ENCODE results near the gene CAPN11. TPM values are rescaled to one million over a fixed set of nuclear protein-coding genes. Genes with fewer than 3 reads are reported as not detected.
"Not testable (repeated sequence)": the region's sequence is repeated elsewhere in the genome, so short reads cannot be mapped to it uniquely, and the experiment has no call there.

The CAPN11 gene
- total RNA-seq, 2 donors from 2014 or later, result not detected

DNA sequence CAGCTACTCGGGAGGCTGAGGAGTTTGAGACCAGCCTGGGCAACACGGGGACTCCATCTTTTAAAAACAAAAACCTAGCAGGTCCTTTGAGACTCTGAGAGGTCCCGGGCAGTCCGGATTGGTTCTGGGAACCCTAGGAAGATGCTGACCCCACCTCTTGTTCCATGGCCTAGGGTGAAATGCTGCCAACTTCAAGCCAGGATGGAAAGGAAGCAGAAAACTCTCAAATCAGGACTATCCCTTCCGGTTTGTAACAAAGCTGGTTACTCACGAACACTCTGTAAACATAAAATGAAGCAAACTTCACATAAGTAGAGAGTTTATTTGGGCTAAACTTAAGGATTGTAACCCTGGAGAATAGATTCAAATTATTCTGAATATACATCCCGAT is 28.0 kb downstream of the CAPN11 start:
- no peak for ATAC-seq
- Mint-ChIP-seq H3K4me1 (ENCODE audit: low read depth in 2 of 2) (peaks cover 0 to 5% of the 10 kb centered on the region in 2 donors), H3K27ac (no peak overlapping the region), H3K36me3 (no peaks in the 10 kb centered on the region), H3K4me3 (no peak overlapping the region), H3K27me3 (peaks cover 8 to 12% of the 10 kb centered on the region in 2 donors), H3K9me3 (no peaks in the 10 kb centered on the region)
- DNase-seq (ENCODE audit: low spot score), result no peak

GRCh38 chr6:44188819-44189218 is 30.2 kb downstream of the CAPN11 start:
- DNase-seq (ENCODE audit: low spot score), result no peak
- ATAC-seq, result no peak
- Mint-ChIP-seq H3K4me3 (no peak overlapping the region), H3K9me3 (no peaks in the 10 kb centered on the region), H3K27me3 (peaks cover 18 to 25% of the 10 kb centered on the region in 2 donors), H3K27ac (no peak overlapping the region), H3K4me1 (ENCODE audit: low read depth in 2 of 2) (peaks cover 7 to 16% of the 10 kb centered on the region in 2 donors), H3K36me3 (no peaks in the 10 kb centered on the region)

DNA sequence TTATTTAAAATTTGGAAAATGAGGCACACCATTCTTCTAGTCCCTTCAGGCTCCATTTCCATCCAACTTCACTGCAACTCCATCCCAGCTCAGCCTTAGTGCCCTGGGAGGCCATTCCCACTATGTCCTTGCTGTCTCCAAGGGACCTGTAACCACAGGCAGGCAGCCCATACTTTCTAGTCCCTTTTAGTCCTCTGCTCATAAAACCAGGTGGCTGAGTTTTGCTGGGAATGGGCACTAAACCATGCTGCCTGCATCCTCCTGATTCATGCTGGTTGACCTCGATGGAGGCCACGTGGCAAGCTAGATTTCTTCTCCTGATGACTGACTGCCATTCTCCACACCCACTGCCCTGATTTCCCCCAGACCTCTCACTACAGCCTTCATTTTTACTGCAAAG is 30.6 kb downstream of the CAPN11 start:
- Mint-ChIP-seq H3K4me1 (ENCODE audit: low read depth in 2 of 2) (peaks cover 7 to 16% of the 10 kb centered on the region in 2 donors), H3K27me3 (peaks cover 18 to 25% of the 10 kb centered on the region in 2 donors), H3K27ac (no peak overlapping the region), H3K36me3 (no peaks in the 10 kb centered on the region), H3K4me3 (no peak overlapping the region), H3K9me3 (no peaks in the 10 kb centered on the region)
- no peak for ATAC-seq
- no peak for DNase-seq (ENCODE audit: low spot score)

- no peak overlapping the region for H3K4me3 Mint-ChIP-seq
- DNase-seq (ENCODE audit: low spot score), result no peak
- peaks cover 7 to 16% of the 10 kb centered on the region in 2 donors for H3K4me1 Mint-ChIP-seq (ENCODE audit: low read depth in 2 of 2)
- no peak overlapping the region for H3K27ac Mint-ChIP-seq
- no peak for ATAC-seq
- H3K27me3 Mint-ChIP-seq, result peaks cover 15 to 25% of the 10 kb centered on the region in 2 donors
- no peaks in the 10 kb centered on the region for H3K36me3 Mint-ChIP-seq
- H3K9me3 Mint-ChIP-seq, result no peaks in the 10 kb centered on the region
Measured at GRCh38 chr6:44190715-44191114, 32.1 kb downstream of the CAPN11 start.

DNA sequence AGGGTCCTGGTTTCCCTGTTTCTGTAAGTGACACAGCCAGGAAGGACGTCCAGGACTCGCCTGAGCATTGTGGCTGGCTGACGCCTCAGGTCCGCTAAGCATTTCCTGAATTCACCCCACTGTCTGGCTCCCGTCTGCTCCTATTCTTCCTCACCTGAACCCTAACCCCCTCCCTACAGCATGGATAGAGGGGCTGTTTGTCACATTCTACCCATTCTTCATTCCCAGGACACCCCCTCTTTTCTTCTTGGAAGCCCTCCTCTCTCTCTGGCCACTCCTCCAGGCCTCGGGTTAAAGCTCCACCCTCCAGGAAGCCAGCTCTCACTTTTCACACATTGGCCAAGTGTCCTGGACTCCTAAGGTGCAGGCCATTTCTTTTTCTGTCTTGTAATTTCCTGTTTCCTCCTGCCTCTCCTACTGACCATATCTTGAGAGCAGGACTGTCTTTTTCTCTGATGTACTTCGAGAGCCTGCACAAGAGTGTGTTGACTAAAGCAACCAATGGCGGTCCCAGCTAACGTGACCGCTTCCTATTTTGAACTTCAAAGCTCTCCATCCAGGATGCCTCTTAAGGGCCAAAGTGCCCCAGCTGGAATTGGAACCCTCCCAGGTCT is 33.9 kb downstream of the CAPN11 start:
- Mint-ChIP-seq H3K27me3 (peaks cover 9 to 17% of the 10 kb centered on the region in 2 donors), H3K36me3 (no peaks in the 10 kb centered on the region), H3K4me3 (peak overlapping the region; percentile 28), H3K27ac (peak overlapping the region in 1 of 2 donors; percentile 5), H3K4me1 (ENCODE audit: low read depth in 2 of 2) (peaks cover 7 to 11% of the 10 kb centered on the region in 2 donors), H3K9me3 (no peaks in the 10 kb centered on the region)
- peak in 1 of 2 donors; percentile 36 for ATAC-seq
- no peak for DNase-seq (ENCODE audit: low spot score)

DNA sequence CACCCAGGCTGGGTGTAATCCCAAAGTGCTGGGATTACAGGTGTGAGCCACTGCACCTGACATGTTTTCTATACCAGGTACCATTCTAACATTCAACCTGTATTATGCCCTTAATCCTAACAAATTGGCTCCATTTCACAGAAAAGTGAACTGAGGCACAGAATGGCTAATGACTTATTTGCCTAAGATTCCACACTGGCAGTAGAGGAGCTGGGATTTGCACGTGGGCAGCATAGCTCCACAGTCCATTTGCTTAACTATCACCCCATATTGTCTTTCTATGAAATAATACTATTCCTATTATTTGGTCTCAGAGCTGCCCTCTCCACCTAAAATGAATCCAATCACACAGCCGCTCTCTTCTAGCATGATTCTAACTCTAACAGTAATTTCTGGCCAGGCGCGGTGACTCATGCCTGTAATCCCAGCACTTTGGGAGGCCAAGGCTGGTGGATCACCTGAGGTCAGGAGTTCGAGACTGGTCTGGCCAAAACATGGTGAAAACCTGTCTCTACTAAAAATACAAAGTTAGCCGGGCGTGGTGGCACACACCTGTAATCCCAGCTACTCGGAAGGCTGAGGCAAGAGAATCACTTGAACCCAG is 34.8 kb downstream of the CAPN11 start:
- Mint-ChIP-seq H3K4me3 (no peak overlapping the region), H3K9me3 (no peaks in the 10 kb centered on the region), H3K27me3 (peaks cover 9 to 17% of the 10 kb centered on the region in 2 donors), H3K4me1 (ENCODE audit: low read depth in 2 of 2) (peaks cover 7 to 11% of the 10 kb centered on the region in 2 donors), H3K27ac (peak overlapping the region in 1 of 2 donors; percentile 47), H3K36me3 (no peaks in the 10 kb centered on the region)
- DNase-seq (ENCODE audit: low spot score), result no peak
- no peak for ATAC-seq

DNA sequence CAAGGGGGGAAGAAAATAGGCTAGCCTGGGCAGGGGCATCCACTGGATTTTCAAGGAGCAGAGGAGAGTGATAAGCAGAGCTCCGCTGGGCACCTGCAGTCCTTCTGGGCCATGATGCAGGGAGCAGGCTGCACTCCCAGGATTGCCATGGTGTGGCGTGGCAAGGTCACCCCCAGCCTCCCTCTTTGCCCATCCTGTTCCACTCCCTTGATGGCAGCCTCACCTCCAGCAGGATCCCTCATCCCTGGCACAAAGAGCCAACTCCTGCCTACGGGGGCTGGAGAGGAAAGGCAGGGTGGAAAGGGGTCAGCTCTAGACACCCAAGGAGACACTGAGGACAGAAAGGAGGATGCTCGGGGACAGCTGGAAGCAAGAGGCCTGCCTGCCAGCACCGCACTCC is 35.7 kb downstream of the CAPN11 start:
- H3K4me1 Mint-ChIP-seq (ENCODE audit: low read depth in 2 of 2), result peaks cover 7 to 11% of the 10 kb centered on the region in 2 donors
- peaks cover 12 to 17% of the 10 kb centered on the region in 2 donors for H3K27me3 Mint-ChIP-seq
- peak overlapping the region in 1 of 2 donors; percentile 47 for H3K27ac Mint-ChIP-seq
- ATAC-seq, result peak in 1 of 2 donors; percentile 6
- no peaks in the 10 kb centered on the region for H3K9me3 Mint-ChIP-seq
- DNase-seq (ENCODE audit: low spot score), result no peak
- no peaks in the 10 kb centered on the region for H3K36me3 Mint-ChIP-seq
- H3K4me3 Mint-ChIP-seq, result no peak overlapping the region

DNA sequence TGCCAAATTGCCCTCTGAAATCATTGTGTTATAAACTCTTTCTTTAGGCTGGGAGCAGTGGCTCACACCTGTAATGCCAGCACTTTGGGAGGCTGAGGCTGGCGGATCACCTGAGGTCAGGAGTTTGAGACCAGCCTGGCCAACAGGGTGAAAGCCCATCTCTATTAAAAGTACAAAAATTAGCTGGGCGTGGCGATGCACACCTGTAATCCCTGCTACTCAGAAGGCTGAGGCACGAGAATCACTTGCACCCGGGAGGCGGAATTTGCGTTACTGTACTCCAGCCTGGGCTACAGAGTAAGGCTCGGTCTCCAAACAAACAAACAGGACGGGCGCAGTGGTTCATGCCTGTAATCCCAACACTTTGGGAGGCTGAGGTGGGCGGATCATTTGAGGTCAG is 37.7 kb downstream of the CAPN11 start:
- H3K36me3 Mint-ChIP-seq, result not testable (repeated sequence)

DNA sequence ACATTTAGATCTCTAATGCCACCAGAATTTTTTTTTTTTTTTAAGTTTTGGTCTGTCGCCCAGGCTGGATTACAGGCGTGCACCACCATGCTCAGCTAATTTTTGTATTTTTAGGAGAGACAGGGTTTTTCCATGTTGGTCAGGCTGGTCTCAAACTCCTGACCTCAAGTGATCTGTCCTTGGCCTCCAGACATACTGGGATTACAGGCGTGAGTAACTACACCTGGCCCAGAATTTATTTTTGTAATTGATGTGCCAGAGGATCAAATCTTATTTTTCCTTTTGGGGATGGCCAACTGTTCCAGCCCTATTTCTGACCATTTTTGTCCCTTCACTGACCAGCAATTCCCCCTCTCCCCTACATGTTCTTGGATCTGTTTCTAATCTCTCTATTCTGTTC is 40.1 kb downstream of the CAPN11 start:
- H3K9me3 Mint-ChIP-seq, result no peaks in the 10 kb centered on the region
- ATAC-seq (no peak), DNase-seq (ENCODE audit: low spot score) (no peak)
- H3K4me3 Mint-ChIP-seq, result no peak overlapping the region
- no peaks in the 10 kb centered on the region for H3K36me3 Mint-ChIP-seq
- H3K4me1 Mint-ChIP-seq (ENCODE audit: low read depth in 2 of 2), result no peaks in the 10 kb centered on the region
- H3K27ac Mint-ChIP-seq, result no peak overlapping the region
- peaks cover 2 to 3% of the 10 kb centered on the region in 2 donors for H3K27me3 Mint-ChIP-seq

More for the DNA sequence above, 37.7 kb downstream of the CAPN11 start:
- H3K9me3 Mint-ChIP-seq; H3K4me3 Mint-ChIP-seq; ATAC-seq; H3K27ac Mint-ChIP-seq; DNase-seq (ENCODE audit: low spot score): not testable (repeated sequence)
- Mint-ChIP-seq H3K27me3 (peaks cover 9 to 17% of the 10 kb centered on the region in 2 donors), H3K4me1 (ENCODE audit: low read depth in 2 of 2) (peaks cover 7 to 11% of the 10 kb centered on the region in 2 donors)

DNA sequence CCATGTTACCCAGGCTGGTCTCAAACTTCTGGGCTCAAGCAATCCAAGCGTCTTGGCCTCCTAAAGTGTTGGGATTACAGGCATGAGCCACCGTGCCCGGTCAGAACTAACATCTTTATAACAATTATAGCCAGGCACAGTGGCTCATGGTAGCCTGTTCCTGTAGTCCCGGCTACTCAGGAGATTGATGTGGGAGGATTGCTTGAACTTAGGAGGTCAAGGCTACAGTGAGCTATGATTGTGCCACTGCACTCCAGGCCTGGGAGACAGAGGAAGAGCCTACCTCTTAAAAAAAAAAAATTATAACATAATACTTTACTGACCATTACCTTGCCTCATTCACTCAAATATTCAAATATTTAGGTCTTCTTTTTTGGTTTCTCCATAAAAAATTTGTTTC is 41.3 kb downstream of the CAPN11 start:
- no peak for ATAC-seq
- peaks cover 0 to 7% of the 10 kb centered on the region in 2 donors for H3K27me3 Mint-ChIP-seq
- H3K27ac Mint-ChIP-seq, result no peak overlapping the region
- H3K36me3 Mint-ChIP-seq, result no peaks in the 10 kb centered on the region
- DNase-seq (ENCODE audit: low spot score), result no peak
- H3K4me1 Mint-ChIP-seq (ENCODE audit: low read depth in 2 of 2), result no peaks in the 10 kb centered on the region
- H3K4me3 Mint-ChIP-seq, result no peak overlapping the region
- no peaks in the 10 kb centered on the region for H3K9me3 Mint-ChIP-seq

DNA sequence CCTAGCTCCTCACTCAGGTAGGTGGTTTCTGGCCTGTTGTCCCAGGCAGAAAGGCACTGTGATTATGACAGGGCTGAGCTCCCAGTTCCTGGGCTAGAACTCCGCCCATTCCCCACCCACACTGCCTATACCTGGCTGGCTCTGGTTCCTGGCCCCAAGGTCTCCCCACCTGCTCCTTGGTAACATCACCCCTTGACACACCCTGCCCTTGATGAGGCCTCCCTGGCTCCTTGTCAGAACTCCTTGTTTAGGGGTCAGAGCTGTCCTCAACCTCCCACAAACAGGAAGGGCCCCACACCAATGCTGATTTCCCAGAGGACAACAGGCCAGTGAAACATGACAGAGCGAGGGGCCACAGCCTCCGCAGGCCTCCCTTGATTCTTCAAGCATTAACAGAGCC is 42.6 kb downstream of the CAPN11 start:
- peaks cover 0 to 7% of the 10 kb centered on the region in 2 donors for H3K27me3 Mint-ChIP-seq

DNA sequence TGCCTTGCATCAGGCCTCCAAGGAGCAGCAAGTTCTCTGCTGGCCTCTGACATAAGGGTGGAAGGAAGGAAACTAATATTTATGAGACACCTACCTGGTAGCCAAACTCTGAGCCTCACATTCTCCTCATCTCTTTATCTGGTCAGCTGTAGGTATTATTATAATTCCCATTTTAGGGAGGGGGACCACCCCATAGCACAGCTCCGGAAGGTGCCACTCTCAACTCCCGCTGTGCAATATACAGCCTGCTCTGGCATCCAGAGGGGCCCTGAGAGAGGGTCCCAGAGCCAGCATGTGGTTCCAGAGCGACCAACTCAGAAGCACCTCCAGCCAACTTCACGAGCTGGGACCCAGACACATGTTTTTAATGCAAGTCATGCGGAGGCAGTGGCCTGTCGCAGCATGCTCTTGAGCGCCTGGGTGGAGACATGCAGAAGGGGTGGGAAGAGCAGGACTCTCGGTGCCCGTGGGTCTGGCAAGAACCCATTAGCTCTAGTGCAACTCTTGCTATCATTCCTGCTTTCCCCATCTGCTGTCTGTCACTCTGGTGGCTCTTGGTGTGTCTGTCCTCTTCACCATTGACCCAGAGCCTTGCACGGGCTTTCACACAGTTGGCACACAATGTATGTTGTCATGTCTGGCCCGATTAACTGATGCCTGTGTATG is 43.2 kb downstream of the CAPN11 start:
- Mint-ChIP-seq H3K4me3 (no peak overlapping the region), H3K27me3 (peaks cover 5 to 7% of the 10 kb centered on the region in 2 donors), H3K9me3 (no peaks in the 10 kb centered on the region), H3K27ac (no peak overlapping the region), H3K36me3 (no peaks in the 10 kb centered on the region), H3K4me1 (ENCODE audit: low read depth in 2 of 2) (no peaks in the 10 kb centered on the region)
- ATAC-seq, result no peak
- DNase-seq (ENCODE audit: low spot score), result no peak

More for the DNA sequence above, 42.6 kb downstream of the CAPN11 start:
- H3K4me3 Mint-ChIP-seq, result no peak overlapping the region
- H3K9me3 Mint-ChIP-seq, result no peaks in the 10 kb centered on the region
- DNase-seq (ENCODE audit: low spot score) (no peak), ATAC-seq (no peak)
- H3K27ac Mint-ChIP-seq, result no peak overlapping the region
- H3K4me1 Mint-ChIP-seq (ENCODE audit: low read depth in 2 of 2), result no peaks in the 10 kb centered on the region
- no peaks in the 10 kb centered on the region for H3K36me3 Mint-ChIP-seq

DNA sequence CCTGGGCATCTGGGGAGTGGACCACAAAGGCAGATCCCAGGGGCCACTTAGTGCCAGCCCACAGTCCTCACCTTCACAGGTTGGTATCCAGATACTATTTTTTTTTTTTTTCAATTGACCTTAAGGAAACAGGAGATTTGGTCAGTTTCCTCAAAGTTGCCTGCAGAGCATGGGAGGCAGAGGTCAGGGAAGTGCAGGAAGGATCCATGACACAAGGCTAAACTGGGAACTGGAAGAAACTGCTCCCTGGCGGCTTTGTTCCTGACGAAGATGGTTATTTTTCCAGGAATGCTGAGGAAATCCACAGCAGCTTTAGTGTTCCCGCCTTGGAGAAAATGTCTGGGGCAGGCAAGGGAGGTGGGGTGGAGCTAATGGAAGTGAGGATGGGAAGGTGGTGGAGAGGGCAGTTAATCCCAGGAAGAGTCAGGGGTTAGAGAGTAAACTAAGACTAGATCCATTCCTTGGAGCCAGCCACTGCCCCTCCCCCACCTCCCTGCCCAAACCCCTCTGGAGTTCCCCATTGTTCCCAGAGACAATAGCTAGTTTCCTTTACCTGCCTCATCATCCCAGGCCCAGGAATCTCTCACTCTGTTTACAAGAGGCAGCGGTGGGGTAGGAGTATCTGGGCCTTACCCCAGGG is 43.8 kb downstream of the CAPN11 start:
- Mint-ChIP-seq H3K9me3 (no peaks in the 10 kb centered on the region), H3K4me1 (ENCODE audit: low read depth in 2 of 2) (no peaks in the 10 kb centered on the region), H3K4me3 (no peak overlapping the region), H3K27me3 (peaks cover 6 to 7% of the 10 kb centered on the region in 2 donors), H3K36me3 (no peaks in the 10 kb centered on the region), H3K27ac (no peak overlapping the region)
- no peak for DNase-seq (ENCODE audit: low spot score)
- no peak for ATAC-seq
